ENCODE measurements around the gene PLEKHM3.

The PLEKHM3 gene

DNA sequence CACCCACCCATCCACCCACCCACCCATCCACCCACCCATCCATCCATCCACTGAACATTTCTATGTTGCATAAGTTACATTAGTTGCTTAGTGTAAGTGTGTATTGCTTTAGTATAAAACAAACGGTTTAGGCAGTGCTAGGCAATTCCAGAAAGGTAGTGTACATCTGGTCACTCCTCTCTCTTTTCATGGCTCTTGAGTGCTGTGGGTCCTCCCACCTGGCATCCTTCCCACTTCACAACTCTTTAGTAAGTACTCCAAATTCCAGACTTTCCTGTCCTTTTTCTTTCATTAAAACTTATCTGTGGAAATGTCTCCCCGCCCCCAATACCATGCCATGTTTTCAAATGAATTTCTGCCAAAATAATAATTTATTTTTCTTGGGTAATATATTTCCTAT is 122.5 kb downstream of the PLEKHM3 start:
- TF ChIP-seq TAF1 (IDR thresholded peaks at IDR 0.05; ENCODE audit: low read depth, low read length) (no peak), POLR2A (IDR thresholded peaks at IDR 0.05; ENCODE audit: low read depth, low read length) (no peak), POLR2AphosphoS5 (IDR thresholded peaks at IDR 0.05; ENCODE audit: low read depth, low read length) (no peak), SPI1 (IDR thresholded peaks at IDR 0.05; ENCODE audit: low read depth, low read length) (no peak), PAX5 (IDR thresholded peaks at IDR 0.05; ENCODE audit: insufficient read depth, low read length, severe bottlenecking) (no peak), POU2F2 (IDR thresholded peaks at IDR 0.05; ENCODE audit: low read depth, low read length) (no peak)
- DNase-seq (ENCODE audit: insufficient read length, low spot score) (no peak), FAIRE-seq (no peak)

DNA sequence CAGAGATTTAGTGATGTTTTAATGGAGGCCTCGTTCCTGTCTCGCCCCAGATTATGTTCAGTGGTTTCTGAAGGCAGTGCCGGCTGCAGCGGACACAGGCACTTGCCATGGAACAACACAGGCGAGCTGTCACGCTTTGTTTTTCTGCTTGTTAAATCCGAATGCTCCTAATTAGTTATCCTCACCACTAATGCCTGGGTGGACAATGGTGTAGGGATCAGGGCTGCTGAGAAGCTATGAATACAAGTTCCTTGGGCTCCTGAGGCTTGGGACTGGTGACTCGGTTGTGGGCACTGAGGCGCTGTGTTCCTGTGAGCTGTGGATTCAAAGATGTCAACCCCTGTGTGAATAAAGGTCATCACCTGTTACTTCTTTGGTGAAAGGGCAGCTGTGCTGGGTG is 123.5 kb downstream of the PLEKHM3 start:
- TF ChIP-seq POLR2A (IDR thresholded peaks at IDR 0.05; ENCODE audit: low read depth, low read length) (no peak), PAX5 (IDR thresholded peaks at IDR 0.05; ENCODE audit: insufficient read depth, low read length, severe bottlenecking) (no peak), POU2F2 (IDR thresholded peaks at IDR 0.05; ENCODE audit: low read depth, low read length) (no peak)
- FAIRE-seq (no peak), DNase-seq (ENCODE audit: insufficient read length, low spot score) (no peak)

DNA sequence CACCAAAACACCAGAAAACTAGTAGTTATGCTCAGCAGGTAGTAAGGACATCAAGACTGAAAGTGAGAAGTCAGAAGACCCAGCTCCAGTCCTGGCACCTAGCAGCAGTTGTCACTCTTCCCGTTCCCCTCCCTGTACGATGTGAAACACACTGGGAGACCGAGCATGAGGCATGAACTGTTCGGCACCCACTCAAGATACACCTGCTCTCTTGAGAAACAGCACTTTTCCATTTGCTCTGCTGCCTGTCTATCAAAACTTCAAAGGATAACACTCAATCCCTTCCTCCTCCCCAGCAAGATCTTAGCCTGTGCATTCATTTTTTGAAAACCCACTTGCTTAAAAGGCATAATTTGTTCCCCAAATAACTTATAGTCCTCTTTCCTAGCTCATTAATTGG is 123.9 kb downstream of the PLEKHM3 start:
- TF ChIP-seq POU2F2 (IDR thresholded peaks at IDR 0.05; ENCODE audit: low read depth, low read length) (no peak), SPI1 (IDR thresholded peaks at IDR 0.05; ENCODE audit: low read depth, low read length) (no peak), TAF1 (IDR thresholded peaks at IDR 0.05; ENCODE audit: low read depth, low read length) (no peak), POLR2A (IDR thresholded peaks at IDR 0.05; ENCODE audit: low read depth, low read length) (no peak), PAX5 (IDR thresholded peaks at IDR 0.05; ENCODE audit: insufficient read depth, low read length, severe bottlenecking) (no peak), POLR2AphosphoS5 (IDR thresholded peaks at IDR 0.05; ENCODE audit: low read depth, low read length) (no peak)
- no peak for DNase-seq (ENCODE audit: insufficient read length, low spot score)
- FAIRE-seq: no peak

DNA sequence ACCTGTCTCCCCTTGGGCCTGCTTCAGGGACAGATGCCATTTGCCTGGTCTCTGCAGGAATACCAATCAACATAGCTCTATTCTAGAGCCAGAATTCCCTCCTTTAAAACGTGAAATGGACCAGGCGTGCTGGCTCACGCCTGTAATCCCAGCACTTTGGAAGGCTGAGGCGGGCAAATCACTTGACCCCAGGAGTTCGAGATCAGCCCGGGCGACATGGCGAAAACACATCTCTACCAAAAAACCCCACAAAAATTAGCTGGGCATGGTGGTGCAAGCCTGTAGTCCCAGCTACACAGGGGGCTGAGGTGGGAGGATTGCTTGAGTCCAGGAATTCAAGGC is 127.0 kb downstream of the PLEKHM3 start:
- TF ChIP-seq TAF1 (IDR thresholded peaks at IDR 0.05; ENCODE audit: low read depth, low read length): no peak
- TF ChIP-seq POLR2A (IDR thresholded peaks at IDR 0.05; ENCODE audit: low read depth, low read length): no peak
- no peak for TF ChIP-seq SPI1 (IDR thresholded peaks at IDR 0.05; ENCODE audit: low read depth, low read length)
- TF ChIP-seq PAX5 (IDR thresholded peaks at IDR 0.05; ENCODE audit: insufficient read depth, low read length, severe bottlenecking): no peak
- no peak for DNase-seq (ENCODE audit: insufficient read length, low spot score)
- no peak for FAIRE-seq

DNA sequence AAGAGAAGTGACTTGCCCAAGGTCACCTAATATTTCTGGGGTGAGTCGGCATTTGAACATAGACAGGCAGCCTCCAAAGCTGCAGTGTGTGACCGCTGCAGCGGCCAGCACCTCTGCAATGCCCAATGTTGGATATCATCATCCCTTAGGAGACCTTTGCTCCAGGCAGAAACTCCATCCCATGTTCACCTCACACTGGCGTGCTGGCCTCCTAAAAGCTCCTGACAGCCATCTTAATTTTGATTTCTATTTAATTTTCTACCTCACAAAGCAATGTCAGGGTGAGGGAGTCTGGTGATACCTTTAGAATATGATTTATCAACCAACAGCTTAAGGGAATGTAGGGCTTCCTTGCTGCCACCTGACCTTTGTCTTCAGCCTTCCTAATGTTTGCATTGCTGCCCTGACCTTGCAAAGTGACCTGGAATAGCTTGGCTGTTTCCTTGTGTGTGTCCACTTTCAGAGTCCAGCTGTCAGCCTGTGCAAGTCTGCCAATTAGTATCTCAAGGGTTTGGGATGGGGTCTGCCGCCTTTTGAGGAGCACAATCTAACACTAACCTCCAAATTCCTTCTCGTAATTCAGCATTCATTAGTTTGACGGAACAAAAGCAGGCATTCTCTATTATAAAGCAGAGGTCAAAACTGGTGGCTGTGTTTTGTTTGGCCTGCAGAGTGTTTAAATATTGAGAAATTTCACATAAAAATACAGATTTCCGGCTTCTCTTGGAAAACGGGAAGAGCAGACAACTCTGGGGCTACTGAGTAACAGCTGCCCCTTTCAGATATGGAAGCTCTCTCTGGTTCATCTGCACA is 127.6 kb downstream of the PLEKHM3 start:
- no peak for TF ChIP-seq POLR2A (IDR thresholded peaks at IDR 0.05; ENCODE audit: low read depth, low read length)
- no peak for TF ChIP-seq POLR2AphosphoS5 (IDR thresholded peaks at IDR 0.05; ENCODE audit: low read depth, low read length)
- no peak for TF ChIP-seq SPI1 (IDR thresholded peaks at IDR 0.05; ENCODE audit: low read depth, low read length)
- no peak for TF ChIP-seq POU2F2 (IDR thresholded peaks at IDR 0.05; ENCODE audit: low read depth, low read length)
- TF ChIP-seq PAX5 (IDR thresholded peaks at IDR 0.05; ENCODE audit: insufficient read depth, low read length, severe bottlenecking): no peak
- TF ChIP-seq TAF1 (IDR thresholded peaks at IDR 0.05; ENCODE audit: low read depth, low read length): no peak
- DNase-seq (ENCODE audit: insufficient read length, low spot score) (no peak), FAIRE-seq (no peak)

DNA sequence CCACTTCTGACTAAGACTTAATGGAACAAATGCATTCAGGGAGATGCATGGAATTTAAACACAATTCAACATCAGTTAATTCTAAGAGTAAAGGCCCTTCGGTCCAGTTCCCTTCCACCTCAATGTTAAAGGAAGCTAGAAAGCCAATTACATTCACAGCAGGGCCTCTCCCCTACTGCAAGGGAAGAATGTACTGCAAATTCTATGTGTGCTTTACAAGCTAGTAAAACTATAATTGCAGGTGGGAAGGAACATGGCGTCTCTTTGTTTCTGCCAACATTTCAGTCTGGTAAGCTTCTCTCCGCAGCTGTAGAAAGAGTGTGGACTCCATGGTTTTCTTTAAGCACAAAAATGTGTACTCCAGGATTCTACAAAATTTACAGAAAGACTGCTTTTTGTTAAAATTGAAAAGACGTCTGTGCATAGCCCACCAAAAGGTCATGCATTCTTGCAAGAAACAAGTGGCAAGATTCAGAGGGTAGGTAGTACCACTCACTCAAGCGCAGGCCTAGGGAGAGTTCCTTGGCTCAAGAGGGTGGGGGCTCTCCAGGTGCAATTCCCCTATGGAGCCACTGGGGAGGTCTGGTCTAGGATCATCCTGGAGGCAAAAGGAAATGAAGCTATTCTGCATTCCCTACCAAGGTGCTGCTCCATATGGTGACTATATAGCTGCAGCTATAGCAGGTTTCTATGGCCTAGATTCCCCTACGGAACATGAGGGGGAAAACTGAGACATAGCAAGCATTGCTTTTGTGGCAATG is 128.6 kb downstream of the PLEKHM3 start:
- TF ChIP-seq TAF1 (IDR thresholded peaks at IDR 0.05; ENCODE audit: low read depth, low read length) (no peak), SPI1 (IDR thresholded peaks at IDR 0.05; ENCODE audit: low read depth, low read length) (no peak), POLR2AphosphoS5 (IDR thresholded peaks at IDR 0.05; ENCODE audit: low read depth, low read length) (no peak), POLR2A (IDR thresholded peaks at IDR 0.05; ENCODE audit: low read depth, low read length) (no peak), POU2F2 (IDR thresholded peaks at IDR 0.05; ENCODE audit: low read depth, low read length) (no peak)
- FAIRE-seq: no peak
- DNase-seq (ENCODE audit: insufficient read length, low spot score): no peak

DNA sequence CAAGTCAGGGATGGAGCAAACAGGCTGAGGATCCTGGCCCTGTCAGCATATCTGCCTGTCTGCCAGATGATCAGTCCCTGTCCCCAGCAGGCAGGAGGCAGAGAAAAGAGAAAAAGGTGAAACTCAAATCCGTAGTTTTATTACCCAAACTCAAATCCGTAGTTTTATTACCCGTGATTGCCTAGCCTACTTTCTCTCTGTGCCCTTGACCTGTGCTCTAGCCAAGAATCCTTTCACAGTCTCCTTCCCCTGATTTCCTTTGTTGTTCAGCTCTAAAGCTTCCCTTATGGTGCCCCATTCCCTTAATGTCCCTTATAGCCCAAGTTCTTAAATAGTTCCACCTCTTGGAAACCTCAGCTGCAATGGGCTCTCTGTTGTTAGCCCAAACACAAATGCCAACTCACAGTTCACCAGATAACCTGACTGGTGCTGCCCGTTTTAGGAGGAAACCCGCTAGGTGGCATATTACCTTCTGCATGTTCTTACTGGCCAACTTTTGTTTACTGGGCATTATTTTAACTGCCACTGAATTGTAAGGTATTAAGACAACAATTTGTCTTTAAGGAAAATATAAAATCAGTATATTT is 130.0 kb downstream of the PLEKHM3 start:
- TF ChIP-seq POLR2A (IDR thresholded peaks at IDR 0.05; ENCODE audit: low read depth, low read length): no peak
- TF ChIP-seq SPI1 (IDR thresholded peaks at IDR 0.05; ENCODE audit: low read depth, low read length): no peak
- TF ChIP-seq TAF1 (IDR thresholded peaks at IDR 0.05; ENCODE audit: low read depth, low read length): no peak
- TF ChIP-seq POLR2AphosphoS5 (IDR thresholded peaks at IDR 0.05; ENCODE audit: low read depth, low read length): no peak
- no peak for TF ChIP-seq POU2F2 (IDR thresholded peaks at IDR 0.05; ENCODE audit: low read depth, low read length)
- FAIRE-seq: no peak
- DNase-seq (ENCODE audit: insufficient read length, low spot score): no peak

DNA sequence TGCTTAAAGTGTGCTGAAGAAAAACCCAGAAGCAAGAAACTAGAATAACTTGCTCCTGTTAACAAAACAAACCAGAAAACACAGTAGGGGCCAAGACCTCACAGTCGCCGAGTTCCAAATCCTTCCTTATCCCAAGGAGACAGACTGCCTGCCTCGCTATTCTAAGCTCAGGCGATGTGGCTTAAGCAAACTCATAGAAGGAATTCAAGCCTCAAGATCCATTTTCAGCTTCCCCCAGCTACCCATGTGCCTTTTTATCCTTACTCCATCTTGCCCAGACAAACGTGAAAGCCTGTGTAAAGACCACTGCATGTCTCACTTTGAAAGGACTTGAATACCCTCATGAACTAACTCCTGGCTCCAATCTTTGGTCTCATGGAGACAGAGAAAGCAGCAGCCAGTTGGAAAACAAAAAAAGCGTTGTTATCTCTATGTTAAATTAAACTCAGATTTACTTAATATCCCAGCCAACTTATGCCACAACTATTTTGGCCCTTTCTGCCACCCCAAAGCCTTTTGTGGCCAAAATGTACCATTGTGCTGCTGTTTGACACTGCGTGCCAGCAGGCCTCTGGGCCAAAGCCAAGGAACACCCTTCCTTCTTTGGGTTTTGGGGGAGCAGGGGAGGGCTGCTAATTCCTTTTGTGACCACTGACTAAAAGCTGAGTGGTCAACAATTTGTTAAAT is 132.5 kb downstream of the PLEKHM3 start:
- FAIRE-seq (no peak), DNase-seq (ENCODE audit: insufficient read length, low spot score) (no peak)
- no peak for TF ChIP-seq TAF1 (IDR thresholded peaks at IDR 0.05; ENCODE audit: low read depth, low read length)
- no peak for TF ChIP-seq PAX5 (IDR thresholded peaks at IDR 0.05; ENCODE audit: insufficient read depth, low read length, severe bottlenecking)
- TF ChIP-seq SPI1 (IDR thresholded peaks at IDR 0.05; ENCODE audit: low read depth, low read length): no peak
- no peak for TF ChIP-seq POLR2AphosphoS5 (IDR thresholded peaks at IDR 0.05; ENCODE audit: low read depth, low read length)
- TF ChIP-seq POU2F2 (IDR thresholded peaks at IDR 0.05; ENCODE audit: low read depth, low read length): no peak
- no peak for TF ChIP-seq POLR2A (IDR thresholded peaks at IDR 0.05; ENCODE audit: low read depth, low read length)

Data from GM12891 (cell line).